ENCODE data around the gene NDUFS5.

- TF ChIP-seq CTCF (IDR thresholded peaks at IDR 0.05) (no peak), POLR2AphosphoS5 (IDR thresholded peaks at IDR 0.05) (no peak)
These were observed 19.9 kb upstream of the NDUFS5 start for GRCh38 chr1:39006287-39006686.

Measured in breast epithelium (tissue), 3 donors.